Aorta (tissue), 5 donors: ENCODE measurements around the gene PTPN5. TPM values are rescaled to one million over a fixed set of nuclear protein-coding genes. Genes with fewer than 3 reads are reported as not detected.
"Not testable (repeated sequence)": the region's sequence is repeated elsewhere in the genome, so short reads cannot be mapped to it uniquely, and the experiment has no call there.

ENCODE experiments used
- ATAC-seq: fragments of 200-7000 bp; cut with Tn5 transposase; one replicate; pipeline ENCODE4 v1.9.1; 2022; ENCODE audit warnings: moderate library complexity; ENCODE audit not compliant: low FRiP score
- DNase-seq, 2 donors: peaks; one replicate each; pipeline ENCODE4 v3.0.0-alpha.2; 2020
- H3K27ac ChIP-seq, 2 donors: one replicate each; pipeline ENCODE4 v1.5.1; 2013; ENCODE audit warnings: low read length in 2 of 2, mild to moderate bottlenecking in 2 of 2, moderate library complexity in 2 of 2, control low read depth in 1 of 2, inconsistent platforms in 1 of 2, low read depth in 1 of 2
- H3K27me3 ChIP-seq, 2 donors: one replicate each; pipeline ENCODE4 v1.6.1; 2013; ENCODE audit warnings: control low read depth in 1 of 2, low read length in 1 of 2, mild to moderate bottlenecking in 1 of 2, moderate library complexity in 1 of 2; ENCODE audit not compliant: insufficient read depth in 2 of 2, control insufficient read depth in 1 of 2
- H3K36me3 ChIP-seq, 2 donors: one replicate each; pipeline ENCODE4 v1.6.1; 2013; ENCODE audit warnings: control low read depth in 1 of 2, low read length in 1 of 2, mild to moderate bottlenecking in 1 of 2; ENCODE audit not compliant: insufficient read depth in 2 of 2, control insufficient read depth in 1 of 2
- H3K4me1 ChIP-seq, 2 donors: one replicate each; pipeline ENCODE4 v1.6.1; 2013; ENCODE audit warnings: low read length in 2 of 2, control low read depth in 1 of 2, mild to moderate bottlenecking in 1 of 2, moderate library complexity in 1 of 2; ENCODE audit not compliant: insufficient read depth in 2 of 2, control insufficient read depth in 1 of 2
- H3K4me3 ChIP-seq, 2 donors: one replicate each; pipeline ENCODE4 v1.5.1; 2013; ENCODE audit warnings: low read length in 2 of 2, control low read depth in 1 of 2, mild to moderate bottlenecking in 1 of 2
- H3K9me3 ChIP-seq: one replicate; pipeline ENCODE4 v1.6.1; 2013; ENCODE audit warnings: mild to moderate bottlenecking, low read length; ENCODE audit not compliant: control insufficient read depth
- WGBS, 2 donors: extraction: QIAGEN DNeasy Blood & Tissue Kit; methylation state at CpG; one replicate each; pipeline ENCODE4 v1.1.7; 2013; 5-methylcytosine and 5-hydroxymethylcytosine counted together
- intact Hi-C, 2 donors: fragments of 100-400 bp; cut with DNase I; formaldehyde crosslinking; loops; one replicate each; pipeline versions ENCODE4 v1.14.2 to v1.15.0; 2022
- long read RNA-seq, 2 donors: library from polyadenylated mRNA; unstranded; transcript quantifications; one replicate each; pipeline ENCODE4 v2.0.0, GENCODE V29; 2020 to 2021
- polyA plus RNA-seq, 2 donors: library from polyadenylated mRNA; stranded (reverse); fragments of 200-250 nt; gene quantifications; one replicate each; pipeline ENCODE4 v1.2.3, GENCODE V29; 2013
- total RNA-seq, 2 donors: library from RNA; stranded (reverse); fragmentation: NEBNext Ultra II Directional; extraction: Animal tissue kit (Norgen Biotek cat#: 25700); gene quantifications; one replicate each; pipeline ENCODE4 v1.2.1, GENCODE V29; 2021
- donor health status: healthy with polysubstance abuse.
- donor health status: Bipolar disorder and iron deficiency.
- donor health status: DM: no; HTN: no; CAD: no.
- donor health status: DM: no; HTN: no; CAD: no.
- donor health status: DM: yes; HTN: yes; CAD: no.

PTPN5 gene
- total RNA-seq: 1 to 10 TPM; 1.5 to 2.1 TPM
- not detected for polyA plus RNA-seq
- long read RNA-seq, donor 1, partial matches to known transcripts: 1 of 7 reads
- long read RNA-seq, donor 1, other reads (novel, unspliced or antisense): 3 of 7 reads
- long read RNA-seq, donor 2, partial matches to known transcripts: 0 of 1 reads
- long read RNA-seq, donor 2, other reads (novel, unspliced or antisense): 0 of 1 reads

DNA sequence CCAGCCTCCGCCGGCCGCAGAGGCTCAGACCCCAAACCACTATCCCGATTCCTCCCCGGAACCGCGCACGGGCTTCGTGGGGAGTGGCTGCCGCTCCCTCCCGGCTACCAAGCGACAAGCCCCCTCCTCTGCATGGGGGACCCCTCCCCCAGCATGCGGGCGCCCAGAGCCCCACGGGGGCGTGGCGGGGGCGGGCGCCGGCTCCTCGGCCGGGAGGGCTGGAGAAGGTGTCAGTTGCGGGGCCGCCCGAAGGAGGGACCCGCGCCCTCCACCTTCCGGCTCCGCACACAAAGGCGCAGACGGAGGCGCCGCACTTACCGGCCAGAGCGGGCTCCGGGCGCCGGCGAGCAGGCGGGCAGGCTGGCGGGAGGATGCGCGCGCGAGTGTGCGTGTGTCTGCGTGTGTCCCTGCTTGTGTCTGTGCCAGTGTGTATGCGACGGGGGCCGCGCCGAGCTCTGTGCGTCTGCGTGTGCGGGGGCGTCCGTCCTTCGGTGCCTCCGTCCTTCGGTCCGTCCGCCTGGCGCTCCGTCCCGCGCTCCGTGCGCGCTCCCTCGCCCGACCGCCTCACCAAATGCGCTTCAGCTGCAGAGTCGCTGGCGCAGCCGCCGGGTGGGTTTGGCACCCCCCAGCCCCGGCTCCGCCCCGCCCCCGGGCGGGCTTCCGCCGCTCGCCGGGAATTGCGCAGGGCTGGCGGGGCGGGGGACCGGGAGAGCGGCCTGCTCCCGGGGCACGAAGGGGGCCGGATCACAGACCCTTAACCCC lies at the start of gene PTPN5:
PTPN5 (minus strand) TSS at position 592 of the 762 bp plus-strand sequence. CDS start 19,840 bp downstream, outside the sequence.
- ATAC-seq: no peak
- Histone ChIP-seq H3K27ac (no peak within 1 kb of the TSS), H3K27me3 (no peaks in the 10 kb centered on the region), H3K4me1 (no peaks in the 10 kb centered on the region), H3K36me3 (no peaks in the 10 kb centered on the region), H3K4me3 (no peak within 1 kb of the TSS), H3K9me3 (no peaks in the 10 kb centered on the region)
- intact Hi-C loops: no loop called here
- no peak for DNase-seq
- 1% methylated on average over 83 to 94 of the region's 94 CpGs for WGBS, 2 donors

DNA sequence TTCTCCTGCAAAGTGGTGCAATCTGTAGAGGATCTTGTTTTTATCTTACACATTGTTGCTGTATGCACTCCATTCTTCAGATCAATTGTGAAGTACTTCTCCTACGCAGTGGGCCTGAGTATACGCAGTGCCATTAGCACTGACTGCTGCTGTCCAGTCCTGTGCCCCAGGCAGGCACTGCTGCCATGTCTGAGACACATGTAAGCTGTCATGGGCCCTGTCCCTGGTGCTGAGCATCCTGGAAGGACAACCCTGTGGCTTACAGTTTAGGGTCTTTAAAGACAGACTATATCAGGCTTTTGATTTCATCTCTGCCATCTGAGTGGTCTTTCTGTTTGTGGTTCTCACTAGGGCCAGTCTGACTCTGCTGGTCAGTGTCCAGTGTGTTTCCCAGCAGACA lies 44.8 kb upstream of the PTPN5 start:
- no peaks in the 10 kb centered on the region for H3K27me3 ChIP-seq
- ATAC-seq: no peak
- no peak for DNase-seq

DNA sequence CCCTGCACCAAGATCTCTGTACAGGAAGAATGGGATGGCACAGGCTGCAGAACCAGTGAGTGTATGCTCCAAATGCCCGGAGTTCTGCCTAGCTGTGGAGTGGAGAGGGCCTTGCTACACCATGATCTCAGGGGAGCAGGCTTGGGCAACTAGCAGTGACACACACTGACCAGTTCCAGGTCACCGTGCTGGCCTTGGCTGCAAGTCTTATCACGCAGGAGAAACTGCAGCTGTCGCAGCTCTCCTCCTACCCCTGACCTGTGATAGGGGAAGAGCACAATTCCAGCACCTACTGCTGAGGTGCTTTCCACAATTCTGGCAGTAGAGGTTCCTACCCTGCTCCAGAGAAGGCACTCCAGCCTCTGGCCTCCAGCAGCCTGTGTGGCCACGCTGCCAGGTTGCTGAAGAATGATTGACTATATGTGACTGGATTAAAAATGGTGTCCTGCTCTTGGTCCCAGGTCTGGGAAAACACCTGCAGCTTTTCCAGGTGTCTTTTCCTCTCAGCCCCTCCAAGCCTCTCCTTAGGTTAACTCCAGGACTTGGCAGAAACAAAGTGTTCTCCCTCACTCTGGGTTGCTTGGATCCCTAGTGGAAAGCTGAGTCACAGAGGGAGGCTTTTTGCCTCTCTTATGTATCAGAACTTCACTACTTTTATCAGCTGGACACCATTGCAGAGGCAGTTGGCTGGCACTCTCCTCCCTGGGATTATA lies 43.3 kb upstream of the PTPN5 start:
- WGBS, 2 donors: 67 to 73% methylated on average over 5 of the region's 5 CpGs
- intact Hi-C loops: no loop called here

More for the DNA sequence above, 44.8 kb upstream of the PTPN5 start:
- no peaks in the 10 kb centered on the region for H3K4me1 ChIP-seq
- no peak overlapping the region for H3K27ac ChIP-seq
- peaks cover 2% of the 10 kb centered on the region for H3K9me3 ChIP-seq
- 50 to 66% methylated on average over 2 of the region's 2 CpGs for WGBS, 2 donors
- no peak overlapping the region for H3K4me3 ChIP-seq
- no peaks in the 10 kb centered on the region for H3K36me3 ChIP-seq
- intact Hi-C loops: no loop called here

DNA sequence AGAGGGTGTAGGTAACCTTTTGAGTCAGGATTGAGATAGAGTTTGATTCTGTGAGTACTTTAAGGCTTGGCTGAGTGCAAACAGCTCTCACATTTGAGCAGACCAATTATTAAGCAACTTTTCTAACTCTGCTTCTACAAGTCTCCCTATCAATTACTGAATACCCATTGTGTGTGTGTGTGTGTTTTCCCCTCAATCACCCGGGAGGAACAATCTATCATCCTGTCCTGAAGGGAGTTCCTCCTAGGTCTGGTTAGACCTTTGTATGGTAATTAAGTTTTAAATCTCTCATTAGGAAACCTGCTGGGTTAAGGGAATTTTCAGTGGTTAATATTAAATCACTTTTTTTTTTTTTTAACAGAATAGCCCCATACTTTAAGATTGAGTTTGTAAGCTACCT lies 28.6 kb upstream of the PTPN5 start:
- H3K9me3 ChIP-seq, DNase-seq, H3K4me3 ChIP-seq, intact Hi-C loops, H3K4me1 ChIP-seq, H3K27ac ChIP-seq, H3K36me3 ChIP-seq, H3K27me3 ChIP-seq, ATAC-seq: not testable (repeated sequence)
- 12 to 21% methylated on average over 1 of the region's 1 CpG for WGBS, 2 donors

More for the DNA sequence above, 43.3 kb upstream of the PTPN5 start:
- Histone ChIP-seq H3K36me3 (no peaks in the 10 kb centered on the region), H3K4me3 (no peak overlapping the region), H3K27me3 (no peaks in the 10 kb centered on the region), H3K4me1 (no peaks in the 10 kb centered on the region), H3K9me3 (peaks cover 2% of the 10 kb centered on the region), H3K27ac (no peak overlapping the region)
- DNase-seq (no peak), ATAC-seq (no peak)

DNA sequence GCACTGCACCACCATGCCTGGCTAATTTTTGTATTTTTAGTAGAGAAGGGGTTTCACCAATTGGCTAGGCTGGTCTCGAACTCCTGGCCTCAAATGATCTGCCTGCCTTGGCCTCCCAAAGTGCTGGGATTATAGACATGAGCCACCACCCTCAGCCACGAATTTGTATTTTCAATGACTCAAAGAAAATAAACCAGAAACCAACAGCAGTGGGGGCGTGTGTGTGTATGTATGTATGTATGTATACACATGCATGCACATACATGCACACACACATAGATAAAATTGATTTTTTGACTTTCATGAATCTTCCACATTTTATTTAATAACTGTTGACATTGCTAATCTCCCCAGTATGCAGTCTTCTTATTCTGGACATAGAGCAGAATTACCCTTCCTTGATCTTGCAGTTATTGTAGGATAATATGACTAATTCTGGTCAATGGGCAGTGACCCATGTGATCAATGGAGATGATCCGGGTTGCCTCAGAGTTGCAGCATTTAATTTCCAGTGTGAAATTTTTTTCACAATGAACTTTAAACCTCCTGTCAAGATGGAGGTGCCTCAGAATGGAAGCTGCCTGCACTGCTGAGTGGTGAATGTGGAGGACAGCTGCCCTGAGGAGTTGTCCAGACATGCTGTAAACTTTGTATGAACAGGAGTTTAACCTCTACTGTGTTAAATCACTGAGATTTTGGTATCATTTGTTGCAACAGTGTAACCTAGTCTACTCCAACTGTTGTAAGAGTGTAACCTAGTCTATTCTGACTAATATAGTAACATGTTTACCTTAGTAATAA lies 12.8 kb upstream of the PTPN5 start:
- WGBS, 2 donors: 48 to 55% methylated on average over 4 of the region's 4 CpGs
- H3K36me3 ChIP-seq: no peaks in the 10 kb centered on the region
- H3K27me3 ChIP-seq: no peaks in the 10 kb centered on the region
- intact Hi-C loops: no loop called here
- no peaks in the 10 kb centered on the region for H3K4me1 ChIP-seq
- H3K9me3 ChIP-seq: no peaks in the 10 kb centered on the region
- H3K27ac ChIP-seq: no peak overlapping the region
- H3K4me3 ChIP-seq: no peak overlapping the region
- no peak for ATAC-seq
- no peak for DNase-seq

DNA sequence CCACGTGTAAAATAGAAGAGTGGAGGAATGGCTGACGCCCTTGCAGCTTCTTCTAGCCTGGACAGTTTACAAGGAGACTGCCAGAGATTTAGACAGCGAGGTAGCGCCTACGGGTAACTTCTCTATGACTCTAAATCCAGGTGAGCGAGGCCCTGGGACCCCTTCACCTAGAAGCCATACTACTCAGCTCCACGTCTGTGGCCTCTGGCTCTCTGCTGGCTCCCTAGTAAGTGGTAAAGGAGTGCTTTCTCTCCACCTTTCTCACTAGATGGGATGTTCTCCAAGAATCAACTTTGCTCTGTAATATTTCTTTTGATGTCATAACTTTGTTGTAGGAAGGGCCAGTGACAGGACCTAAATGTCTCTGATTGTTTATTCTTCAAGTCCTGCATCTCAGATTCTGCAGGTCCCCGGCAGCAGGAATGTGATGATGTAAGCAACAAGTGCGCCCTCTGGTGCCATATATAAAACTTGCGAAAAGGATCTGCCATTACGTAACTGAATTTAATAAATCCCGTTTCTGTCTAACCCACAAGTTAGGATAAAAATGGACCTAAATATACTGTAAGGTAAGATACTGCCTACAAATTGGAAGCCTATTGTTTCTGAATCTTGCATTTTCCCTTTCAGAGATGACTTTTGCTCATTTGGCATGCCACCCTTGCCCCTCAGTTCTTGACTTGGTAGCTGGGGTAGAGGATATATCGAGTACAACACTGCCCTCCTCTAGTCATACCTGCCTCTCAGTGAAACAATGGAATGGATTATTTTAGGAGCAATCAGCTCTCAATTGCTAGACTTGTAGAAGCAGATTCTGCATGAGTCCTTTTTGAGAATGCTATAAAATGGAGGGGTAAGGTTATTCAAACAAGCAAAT lies 11.0 kb upstream of the PTPN5 start:
- no peak for DNase-seq
- no peaks in the 10 kb centered on the region for H3K9me3 ChIP-seq
- no peak overlapping the region for H3K27ac ChIP-seq
- 34 to 35% methylated on average over 13 of the region's 13 CpGs for WGBS, 2 donors
- ATAC-seq: no peak
- H3K36me3 ChIP-seq: no peaks in the 10 kb centered on the region
- H3K4me3 ChIP-seq: no peak overlapping the region
- H3K4me1 ChIP-seq: no peaks in the 10 kb centered on the region
- intact Hi-C loops: no loop called here
- H3K27me3 ChIP-seq: no peaks in the 10 kb centered on the region

DNA sequence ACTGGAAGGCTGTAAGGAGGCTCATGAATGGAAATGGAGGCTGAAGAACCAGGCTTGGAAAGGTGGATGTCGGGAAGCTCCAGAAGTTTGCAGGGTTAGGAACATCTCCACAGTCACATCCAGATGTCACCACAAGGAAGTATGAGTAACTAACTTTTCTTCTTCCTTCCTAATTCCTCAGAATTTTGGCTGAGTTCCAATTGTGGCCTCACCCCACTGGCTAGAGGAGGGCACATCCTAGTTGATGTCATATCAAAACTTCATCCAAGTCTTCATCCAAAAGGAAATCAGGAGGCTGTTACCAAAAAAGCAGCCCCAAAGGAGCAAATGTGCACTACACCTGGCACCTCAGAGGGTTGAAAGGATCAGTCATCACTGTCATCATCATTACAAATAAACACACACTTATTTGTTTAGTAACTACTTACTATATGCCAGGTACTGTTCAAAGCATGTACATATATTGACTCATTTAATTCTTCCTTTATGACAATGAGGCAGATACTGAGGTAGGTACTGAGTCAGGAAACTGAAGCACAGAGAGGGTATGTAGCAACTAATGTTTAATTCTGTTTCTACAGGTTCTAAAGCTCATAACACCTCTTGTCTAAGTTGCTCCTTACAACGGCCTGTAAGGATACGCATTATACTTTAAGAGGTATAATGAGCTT lies 7.3 kb upstream of the PTPN5 start:
- 87 to 90% methylated on average over 3 of the region's 3 CpGs for WGBS, 2 donors
- H3K36me3 ChIP-seq: no peaks in the 10 kb centered on the region

More for the DNA sequence above, 7.3 kb upstream of the PTPN5 start:
- Histone ChIP-seq H3K9me3 (no peaks in the 10 kb centered on the region), H3K27me3 (no peaks in the 10 kb centered on the region), H3K4me3 (no peak overlapping the region), H3K4me1 (no peaks in the 10 kb centered on the region), H3K27ac (no peak overlapping the region)
- ATAC-seq: no peak
- intact Hi-C loops: no loop called here
- DNase-seq: no peak
